Right ventricle myocardium superior (tissue), 1 donor: ENCODE results near the gene AACS. TPM values are rescaled to one million over a fixed set of nuclear protein-coding genes. Genes with fewer than 3 reads are reported as not detected.
"Not testable (repeated sequence)": the region's sequence is repeated elsewhere in the genome, so short reads cannot be mapped to it uniquely, and the experiment has no call there.

Source experiments
- ATAC-seq: fragments of 200-7000 bp; cut with Tn5 transposase; one replicate; pipeline ENCODE4 v1.9.1; 2020; ENCODE audit warnings: mild to moderate bottlenecking; ENCODE audit not compliant: poor library complexity
- DNase-seq: peaks from one replicate; pipeline ENCODE4 v3.0.0-alpha.2; 2020
- intact Hi-C: fragments of 100-400 bp; cut with DNase I; formaldehyde crosslinking; loops from one replicate; pipeline ENCODE4 v1.11.2; 2022
- total RNA-seq: library from RNA; stranded (reverse); fragmentation: NEBNext Ultra II Directional; extraction: Animal tissue kit (Norgen Biotek cat#: 25700); gene quantifications from one replicate; pipeline ENCODE4 v1.2.1, GENCODE V29; 2021
- donor health status: DM: no; HTN: yes; CAD: no; lungs with severe emphysema.

Gene AACS
- total RNA-seq, 1 donor from 2014 or later, result 11.3 TPM

GRCh38 chr12:125135906-125136305 lies 70.7 kb downstream of the AACS start:
- DNase-seq (no peak), ATAC-seq (no peak)
- intact Hi-C loops, result no loop called here

- DNase-seq (no peak), ATAC-seq (no peak)
- intact Hi-C loops, result no loop called here
These were observed 71.5 kb downstream of the AACS start for GRCh38 chr12:125136702-125137101.

GRCh38 chr12:125137766-125138344 lies 72.6 kb downstream of the AACS start:
- intact Hi-C loops, result no loop called here
- ATAC-seq (no peak), DNase-seq (no peak)

- intact Hi-C loops, result no loop called here
- no peak for ATAC-seq
- no peak for DNase-seq
These were observed 75.3 kb downstream of the AACS start for GRCh38 chr12:125140279-125141209.

GRCh38 chr12:125141210-125141573 lies 76.0 kb downstream of the AACS start:
- ATAC-seq, intact Hi-C loops, DNase-seq: not testable (repeated sequence)

GRCh38 chr12:125142601-125143000 lies 77.4 kb downstream of the AACS start:
- intact Hi-C loops, result no loop called here
- DNase-seq (no peak), ATAC-seq (no peak)

- intact Hi-C loops, result no loop called here
- peak; percentile 93 for ATAC-seq
- DNase-seq, result peak; percentile 84
These were observed 78.3 kb downstream of the AACS start for GRCh38 chr12:125143491-125143890.

GRCh38 chr12:125145196-125145595 lies 80.0 kb downstream of the AACS start:
- DNase-seq (no peak), ATAC-seq (no peak)
- intact Hi-C loops, result no loop called here

- intact Hi-C loops, result no loop called here
- DNase-seq, result no peak
- no peak for ATAC-seq
These were observed 83.1 kb downstream of the AACS start for GRCh38 chr12:125148316-125148715.

- DNase-seq (no peak), ATAC-seq (no peak)
- intact Hi-C loops, result no loop called here
These were observed 84.2 kb downstream of the AACS start for GRCh38 chr12:125149160-125150108.

GRCh38 chr12:125151284-125151683 lies 86.0 kb downstream of the AACS start:
- DNase-seq, result no peak
- no peak for ATAC-seq
- intact Hi-C loops, result no loop called here

- intact Hi-C loops, result no loop called here
- DNase-seq (no peak), ATAC-seq (no peak)
These were observed 87.2 kb downstream of the AACS start for GRCh38 chr12:125152463-125152862.

GRCh38 chr12:125155366-125155765 lies 90.1 kb downstream of the AACS start:
- DNase-seq, result no peak
- peak; percentile 84 for ATAC-seq
- intact Hi-C loops, result no loop called here

- ATAC-seq, result no peak
- intact Hi-C loops, result no loop called here
- DNase-seq, result no peak
These were observed 91.9 kb downstream of the AACS start for GRCh38 chr12:125157177-125157576.

- DNase-seq, result no peak
- ATAC-seq, result no peak
- intact Hi-C loops, result no loop called here
These were observed 94.5 kb downstream of the AACS start for GRCh38 chr12:125159702-125160101.

GRCh38 chr12:125160281-125160955 lies 95.2 kb downstream of the AACS start:
- no peak for ATAC-seq
- intact Hi-C loops, result no loop called here
- DNase-seq, result no peak

GRCh38 chr12:125161712-125162022 lies 96.4 kb downstream of the AACS start:
- intact Hi-C loops, result no loop called here
- ATAC-seq, result no peak
- DNase-seq, result no peak

GRCh38 chr12:125162489-125163028 lies 97.3 kb downstream of the AACS start:
- intact Hi-C loops, result no loop called here
- ATAC-seq, result no peak
- no peak for DNase-seq

- ATAC-seq (no peak), DNase-seq (no peak)
- intact Hi-C loops, result no loop called here
These were observed 97.9 kb downstream of the AACS start for GRCh38 chr12:125163148-125163547.
